HepG2 (cell line): ENCODE data around the gene MUC21.

Experiments
- CHCHD3 ChIP-seq: sonication (generic); formaldehyde crosslinking; IDR thresholded peaks from 2 replicates; pipeline ENCODE4 v1.8.0; 2022; ENCODE audit warnings: mild to moderate bottlenecking, missing genetic modification reagents, moderate library complexity
- KLF6 ChIP-seq: IDR thresholded peaks from 2 replicates; pipeline ENCODE4 v1.8.0; 2016; ENCODE audit warnings: missing biosample characterization, missing genetic modification reagents
- MIER2 ChIP-seq: IDR thresholded peaks from 2 replicates; pipeline ENCODE4 v1.6.1; 2016; ENCODE audit warnings: missing biosample characterization, missing genetic modification reagents
- PAX8 ChIP-seq: sonication (generic); formaldehyde crosslinking; IDR thresholded peaks from 2 replicates; pipeline ENCODE4 v1.8.0; 2022; ENCODE audit warnings: mild to moderate bottlenecking, missing genetic modification reagents, borderline replicate concordance
- POLR2A ChIP-seq, 2 experiments: IDR thresholded peaks; 2 replicates each; pipeline ENCODE4 v1.6.1; 2011; ENCODE audit warnings: low read depth in 2 of 2, low read length in 2 of 2, mild to moderate bottlenecking in 1 of 2, moderate library complexity in 1 of 2; ENCODE audit not compliant: insufficient read depth in 1 of 2
- ZNF350 ChIP-seq: sonication (generic); formaldehyde crosslinking; IDR thresholded peaks from 2 replicates; pipeline ENCODE4 v1.4.0; 2020; ENCODE audit warnings: mild to moderate bottlenecking, low read depth, missing genetic modification reagents, borderline replicate concordance
- ZNF44 ChIP-seq: sonication (generic); formaldehyde crosslinking; IDR thresholded peaks from 2 replicates; pipeline ENCODE4 v1.5.1; 2020; ENCODE audit warnings: mild to moderate bottlenecking, missing genetic modification reagents

GRCh38 chr6:31007694-31008093, 24.2 kb downstream of the MUC21 start:
- TF ChIP-seq ZNF44 (CRISPR knock-in tag), result no peak
- TF ChIP-seq POLR2A (IDR thresholded peaks at IDR 0.05; ENCODE audit: insufficient read depth in 1 of 2, low read depth in 2 of 2, low read length in 2 of 2), result no peak
- TF ChIP-seq ZNF350 (CRISPR knock-in tag), result no peak
- TF ChIP-seq KLF6, result no peak
- no peak for TF ChIP-seq CHCHD3 (CRISPR knock-in tag)
- no peak for TF ChIP-seq PAX8 (CRISPR knock-in tag)
- no peak for TF ChIP-seq MIER2 (CRISPR knock-in tag)
